Measurements from ENCODE around the gene CYGB. TPM values are rescaled to one million over a fixed set of nuclear protein-coding genes. Genes with fewer than 3 reads are reported as not detected.

The CYGB gene
- total and polyA plus RNA-seq, 2 of the 13 experiments (the other 11 are each of a cell fraction or from before 2014, with no cell fraction given): 18.9 to 27.1 TPM

GRCh38 chr17:76567634-76568432, 30.3 kb upstream of the CYGB start (continued):
- TF ChIP-seq ZXDC (CRISPR knock-in tag; IDR thresholded peaks at IDR 0.05) (no peak), ZNF326 (CRISPR knock-in tag; IDR thresholded peaks at IDR 0.05; ENCODE audit: borderline replicate concordance) (no peak; the same call in 1 of the 2 replicates), TBX2 (CRISPR knock-in tag; IDR thresholded peaks at IDR 0.05; ENCODE audit: borderline replicate concordance) (peak; percentile 46; the same call in 1 of the 2 replicates), ZNF749 (CRISPR knock-in tag; IDR thresholded peaks at IDR 0.05; ENCODE audit: borderline replicate concordance) (no peak), ZBED4 (CRISPR knock-in tag; IDR thresholded peaks at IDR 0.05; ENCODE audit: borderline replicate concordance) (0 out of 2 replicates have a peak, but pooled peaks have one; percentile 21), ZNF33B (CRISPR knock-in tag; IDR thresholded peaks at IDR 0.05) (no peak), NR2F2 (IDR thresholded peaks at IDR 0.05; ENCODE audit: borderline replicate concordance, low read depth) (no peak), ZNF275 (CRISPR knock-in tag; IDR thresholded peaks at IDR 0.05; ENCODE audit: borderline replicate concordance) (no peak), NR2C2 (CRISPR knock-in tag; IDR thresholded peaks at IDR 0.05; ENCODE audit: borderline replicate concordance) (peak; percentile 26; the same call in 1 of the 2 replicates), ZNF263 (CRISPR knock-in tag; IDR thresholded peaks at IDR 0.05) (no peak), RARG (CRISPR knock-in tag; IDR thresholded peaks at IDR 0.05; ENCODE audit: low read depth) (no peak), FIP1L1 (IDR thresholded peaks at IDR 0.05; ENCODE audit: borderline replicate concordance, insufficient read depth, low read depth, low read length) (no peak), EZH2 (conservative IDR thresholded peaks at IDR 0.05; ENCODE audit: low read depth, low read length) (no peak), PRDM10 (CRISPR knock-in tag; IDR thresholded peaks at IDR 0.05; ENCODE audit: low read depth) (no peak), SIN3B (IDR thresholded peaks at IDR 0.05; ENCODE audit: low read length) (no peak), IRF2 (CRISPR knock-in tag; IDR thresholded peaks at IDR 0.05) (peak; percentile 24; the same call in 1 of the 2 replicates)
